ENCODE measurements around the gene PLPP1.
A peak's percentile ranks its signal among the peaks of the same experiment; 100 is the strongest.

PLPP1 gene

GRCh38 chr5:55534436-55535198, at the start of gene PLPP1:
TSS of gene PLPP1 (minus strand) at chr5:55534964. CDS start at chr5:55534629, 335 bp downstream.
- peak; percentile 69 to 70 for DNase-seq (ENCODE audit: low spot score in 2 of 2)
- Mint-ChIP-seq H3K36me3 (ENCODE audit: insufficient read depth) (peaks cover 4% of the 10 kb centered on the region), H3K4me1 (peaks cover 23% of the 10 kb centered on the region), H3K4me3 (peak within 1 kb of the TSS; percentile 89), H3K9me3 (no peaks in the 10 kb centered on the region), H3K27ac (ENCODE audit: low read depth) (peak within 1 kb of the TSS; percentile 79), H3K27me3 (no peaks in the 10 kb centered on the region)
- ATAC-seq (replicated peaks; ENCODE audit: extremely low read depth, poor library complexity, severe bottlenecking), result peak; percentile 83

GRCh38 chr5:55583578-55583977, 48.8 kb upstream of the PLPP1 start:
- Mint-ChIP-seq H3K4me1 (no peaks in the 10 kb centered on the region), H3K4me3 (no peak overlapping the region), H3K27ac (ENCODE audit: low read depth) (no peak overlapping the region), H3K9me3 (no peaks in the 10 kb centered on the region), H3K27me3 (no peaks in the 10 kb centered on the region), H3K36me3 (ENCODE audit: insufficient read depth) (no peaks in the 10 kb centered on the region)
- no peak for ATAC-seq (replicated peaks; ENCODE audit: extremely low read depth, poor library complexity, severe bottlenecking)
- no peak for DNase-seq (ENCODE audit: low spot score in 2 of 2)

GRCh38 chr5:55582256-55582655, 47.5 kb upstream of the PLPP1 start:
- H3K4me3 Mint-ChIP-seq, result no peak overlapping the region
- H3K4me1 Mint-ChIP-seq, result no peaks in the 10 kb centered on the region
- no peaks in the 10 kb centered on the region for H3K27me3 Mint-ChIP-seq
- no peak overlapping the region for H3K27ac Mint-ChIP-seq (ENCODE audit: low read depth)
- no peaks in the 10 kb centered on the region for H3K9me3 Mint-ChIP-seq
- DNase-seq (ENCODE audit: low spot score in 2 of 2) (no peak), ATAC-seq (replicated peaks; ENCODE audit: extremely low read depth, poor library complexity, severe bottlenecking) (peak; percentile 28)
- H3K36me3 Mint-ChIP-seq (ENCODE audit: insufficient read depth), result no peaks in the 10 kb centered on the region

GRCh38 chr5:55580042-55580441, 45.3 kb upstream of the PLPP1 start:
- no peaks in the 10 kb centered on the region for H3K9me3 Mint-ChIP-seq
- H3K27me3 Mint-ChIP-seq, result no peaks in the 10 kb centered on the region
- no peak overlapping the region for H3K27ac Mint-ChIP-seq (ENCODE audit: low read depth)
- no peaks in the 10 kb centered on the region for H3K4me1 Mint-ChIP-seq
- DNase-seq (ENCODE audit: low spot score in 2 of 2) (no peak), ATAC-seq (replicated peaks; ENCODE audit: extremely low read depth, poor library complexity, severe bottlenecking) (no peak)
- H3K4me3 Mint-ChIP-seq, result no peak overlapping the region
- no peaks in the 10 kb centered on the region for H3K36me3 Mint-ChIP-seq (ENCODE audit: insufficient read depth)

GRCh38 chr5:55578771-55579170, 44.0 kb upstream of the PLPP1 start:
- no peaks in the 10 kb centered on the region for H3K27me3 Mint-ChIP-seq
- no peaks in the 10 kb centered on the region for H3K9me3 Mint-ChIP-seq
- no peaks in the 10 kb centered on the region for H3K4me1 Mint-ChIP-seq
- no peak overlapping the region for H3K4me3 Mint-ChIP-seq
- no peak for ATAC-seq (replicated peaks; ENCODE audit: extremely low read depth, poor library complexity, severe bottlenecking)
- no peak overlapping the region for H3K27ac Mint-ChIP-seq (ENCODE audit: low read depth)
- H3K36me3 Mint-ChIP-seq (ENCODE audit: insufficient read depth), result no peaks in the 10 kb centered on the region
- DNase-seq (ENCODE audit: low spot score in 2 of 2), result no peak

- DNase-seq (ENCODE audit: low spot score in 2 of 2), result no peak
These were observed 42.7 kb upstream of the PLPP1 start for GRCh38 chr5:55577353-55578060.

GRCh38 chr5:55576661-55577060, 41.9 kb upstream of the PLPP1 start:
- Mint-ChIP-seq H3K36me3 (ENCODE audit: insufficient read depth) (no peaks in the 10 kb centered on the region), H3K4me3 (no peak overlapping the region), H3K27me3 (peaks cover 6% of the 10 kb centered on the region), H3K9me3 (no peaks in the 10 kb centered on the region), H3K4me1 (no peaks in the 10 kb centered on the region), H3K27ac (ENCODE audit: low read depth) (no peak overlapping the region)
- no peak for ATAC-seq (replicated peaks; ENCODE audit: extremely low read depth, poor library complexity, severe bottlenecking)
- no peak for DNase-seq (ENCODE audit: low spot score in 2 of 2)

More at GRCh38 chr5:55577353-55578060, 42.7 kb upstream of the PLPP1 start:
- ATAC-seq (replicated peaks; ENCODE audit: extremely low read depth, poor library complexity, severe bottlenecking), result no peak
- no peaks in the 10 kb centered on the region for H3K4me1 Mint-ChIP-seq
- no peak overlapping the region for H3K4me3 Mint-ChIP-seq
- no peaks in the 10 kb centered on the region for H3K36me3 Mint-ChIP-seq (ENCODE audit: insufficient read depth)
- H3K27ac Mint-ChIP-seq (ENCODE audit: low read depth), result no peak overlapping the region
- no peaks in the 10 kb centered on the region for H3K9me3 Mint-ChIP-seq
- peaks cover 6% of the 10 kb centered on the region for H3K27me3 Mint-ChIP-seq

GRCh38 chr5:55575815-55576583, 41.2 kb upstream of the PLPP1 start:
- no peak for ATAC-seq (replicated peaks; ENCODE audit: extremely low read depth, poor library complexity, severe bottlenecking)
- Mint-ChIP-seq H3K27ac (ENCODE audit: low read depth) (no peak overlapping the region), H3K36me3 (ENCODE audit: insufficient read depth) (no peaks in the 10 kb centered on the region), H3K4me3 (no peak overlapping the region), H3K27me3 (peaks cover 6% of the 10 kb centered on the region), H3K9me3 (no peaks in the 10 kb centered on the region), H3K4me1 (no peaks in the 10 kb centered on the region)
- DNase-seq (ENCODE audit: low spot score in 2 of 2), result no peak

- DNase-seq (ENCODE audit: low spot score in 2 of 2), result no peak
- H3K27me3 Mint-ChIP-seq, result peaks cover 6% of the 10 kb centered on the region
- no peak overlapping the region for H3K4me3 Mint-ChIP-seq
- no peak overlapping the region for H3K27ac Mint-ChIP-seq (ENCODE audit: low read depth)
- no peaks in the 10 kb centered on the region for H3K4me1 Mint-ChIP-seq
- no peaks in the 10 kb centered on the region for H3K9me3 Mint-ChIP-seq
- no peak for ATAC-seq (replicated peaks; ENCODE audit: extremely low read depth, poor library complexity, severe bottlenecking)
- H3K36me3 Mint-ChIP-seq (ENCODE audit: insufficient read depth), result no peaks in the 10 kb centered on the region
These were observed 37.8 kb upstream of the PLPP1 start for GRCh38 chr5:55572600-55572999.

- Mint-ChIP-seq H3K36me3 (ENCODE audit: insufficient read depth) (no peaks in the 10 kb centered on the region), H3K4me1 (no peaks in the 10 kb centered on the region), H3K9me3 (no peaks in the 10 kb centered on the region), H3K27ac (ENCODE audit: low read depth) (no peak overlapping the region), H3K27me3 (peaks cover 6% of the 10 kb centered on the region), H3K4me3 (no peak overlapping the region)
- DNase-seq (ENCODE audit: low spot score in 2 of 2) (no peak), ATAC-seq (replicated peaks; ENCODE audit: extremely low read depth, poor library complexity, severe bottlenecking) (no peak)
These were observed 37.3 kb upstream of the PLPP1 start for GRCh38 chr5:55572020-55572419.

GRCh38 chr5:55570570-55570969, 35.8 kb upstream of the PLPP1 start:
- DNase-seq (ENCODE audit: low spot score in 2 of 2) (no peak), ATAC-seq (replicated peaks; ENCODE audit: extremely low read depth, poor library complexity, severe bottlenecking) (no peak)
- Mint-ChIP-seq H3K27me3 (peaks cover 6% of the 10 kb centered on the region), H3K9me3 (no peaks in the 10 kb centered on the region), H3K27ac (ENCODE audit: low read depth) (no peak overlapping the region), H3K36me3 (ENCODE audit: insufficient read depth) (no peaks in the 10 kb centered on the region), H3K4me3 (no peak overlapping the region), H3K4me1 (no peaks in the 10 kb centered on the region)

GRCh38 chr5:55570026-55570425, 35.3 kb upstream of the PLPP1 start:
- DNase-seq (ENCODE audit: low spot score in 2 of 2), result no peak

More at GRCh38 chr5:55570026-55570425, 35.3 kb upstream of the PLPP1 start:
- Mint-ChIP-seq H3K36me3 (ENCODE audit: insufficient read depth) (no peaks in the 10 kb centered on the region), H3K27ac (ENCODE audit: low read depth) (no peak overlapping the region), H3K4me1 (no peaks in the 10 kb centered on the region), H3K27me3 (peaks cover 6% of the 10 kb centered on the region), H3K4me3 (no peak overlapping the region), H3K9me3 (no peaks in the 10 kb centered on the region)
- ATAC-seq (replicated peaks; ENCODE audit: extremely low read depth, poor library complexity, severe bottlenecking), result no peak
